Keratinocyte (primary cell): Measurements from ENCODE around the gene SCAMP2. TPM values are rescaled to one million over a fixed set of nuclear protein-coding genes. Genes with fewer than 3 reads are reported as not detected.

ENCODE experiments used
- DNase-seq: peaks from one replicate; pipeline ENCODE4 v3.0.0-alpha.2; 2011; ENCODE audit warnings: low read depth, missing footprints, low spot score
- FAIRE-seq: peaks from 2 replicates; lab custom pipeline; 2011; peaks lifted over from hg19 to GRCh38; lab: Jason Lieb, UNC
- H2AFZ ChIP-seq: 2 replicates; pipeline ENCODE4 v1.6.0; 2012; ENCODE audit warnings: low read length, control low read depth, inconsistent platforms; ENCODE audit not compliant: control insufficient read depth
- H3K27ac ChIP-seq: 2 replicates; pipeline ENCODE4 v1.5.1; 2011; ENCODE audit warnings: low read length; ENCODE audit not compliant: control insufficient read depth, insufficient read depth
- H3K27me3 ChIP-seq: 3 replicates; pipeline ENCODE4 v1.6.0; 2011; ENCODE audit warnings: low read length; ENCODE audit not compliant: control insufficient read depth, insufficient read depth; ENCODE audit errors: extremely low read depth
- H3K36me3 ChIP-seq, 2 experiments: 2 replicates in 1 of 2; 3 replicates in 1 of 2; pipeline ENCODE4 v1.5.1; 2011; ENCODE audit warnings: low read length in 2 of 2, mild to moderate bottlenecking in 1 of 2; ENCODE audit not compliant: control insufficient read depth in 2 of 2, insufficient read depth in 2 of 2; ENCODE audit errors: extremely low read depth in 1 of 2
- H3K4me1 ChIP-seq: 3 replicates; pipeline ENCODE4 v1.5.1; 2011; ENCODE audit warnings: low read length; ENCODE audit not compliant: control insufficient read depth, insufficient read depth; ENCODE audit errors: extremely low read depth
- H3K4me2 ChIP-seq: 3 replicates; pipeline ENCODE4 v1.6.0; 2011; ENCODE audit warnings: low read depth, low read length; ENCODE audit not compliant: control insufficient read depth, insufficient read depth; ENCODE audit errors: extremely low read depth
- H3K4me3 ChIP-seq, 3 experiments: fragments of 200-600 bp in 1 of 3; sonication (generic) in 1 of 3; 2 replicates in 2 of 3; 3 replicates in 1 of 3; pipeline ENCODE4 v1.5.1; 2011 to 2016; ENCODE audit warnings: low read length in 3 of 3, mild to moderate bottlenecking in 3 of 3, control low read depth in 2 of 3, inconsistent platforms in 1 of 3, low read depth in 1 of 3, mixed read lengths in 1 of 3, mixed run types in 1 of 3, moderate library complexity in 1 of 3; ENCODE audit not compliant: control insufficient read depth in 2 of 3, insufficient read depth in 2 of 3; ENCODE audit errors: extremely low read depth in 1 of 3
- H3K79me2 ChIP-seq: 2 replicates; pipeline ENCODE4 v1.6.0; 2012; ENCODE audit warnings: low read length; ENCODE audit not compliant: control insufficient read depth, insufficient read depth
- H3K9ac ChIP-seq: 3 replicates; pipeline ENCODE4 v1.6.0; 2011; ENCODE audit warnings: low read length; ENCODE audit not compliant: control insufficient read depth, insufficient read depth; ENCODE audit errors: extremely low read depth
- H3K9me1 ChIP-seq: 3 replicates; pipeline ENCODE4 v1.6.0; 2011; ENCODE audit warnings: low read length; ENCODE audit not compliant: control insufficient read depth, insufficient read depth; ENCODE audit errors: extremely low read depth
- H3K9me3 ChIP-seq: 2 replicates; pipeline ENCODE4 v1.5.1; 2012; ENCODE audit warnings: low read depth, low read length; ENCODE audit not compliant: control insufficient read depth
- H4K20me1 ChIP-seq: 3 replicates; pipeline ENCODE4 v1.6.0; 2011; ENCODE audit warnings: low read length; ENCODE audit not compliant: control insufficient read depth, insufficient read depth; ENCODE audit errors: extremely low read depth
- EZH2 ChIP-seq: IDR thresholded peaks from one replicate; pipeline ENCODE4 v1.6.1; 2012; ENCODE audit warnings: inconsistent platforms, mild to moderate bottlenecking, low read length, moderate library complexity
- dilution Hi-C: fragments of 300-500 bp; cut with MboI; formaldehyde crosslinking; loops from one replicate; pipeline ENCODE4 v1.7.0; 2020; ENCODE audit warnings: low sequenced_read_pairs; ENCODE audit not compliant: extremely low pct_ligation_motif_present
- polyA plus RNA-seq, 5 experiments: library from polyadenylated mRNA; depleted of rRNA in 3 of 5; stranded (reverse) in 3 of 5; stranded (forward) in 1 of 5; unstranded in 1 of 5; fragments of >200 nt; gene quantifications; 1 replicate in 1 of 5; 2 replicates in 3 of 5; 3 replicates in 1 of 5; pipeline versions ENCODE4 v1.2.1 to v1.2.3, GENCODE V29; 2011 to 2012; ENCODE audit warnings: missing spikeins in 2 of 5, low read depth in 1 of 5, low replicate concordance in 1 of 5
- TF ChIP-seq, protein P1 (sequence below), 3 experiments: IDR thresholded peaks in 1 of 3; conservative IDR thresholded peaks in 1 of 3; optimal IDR thresholded peaks in 1 of 3; 2 replicates in 2 of 3; 3 replicates in 1 of 3; pipeline versions ENCODE3 to v1.5.1; 2011; ENCODE audit warnings: low read length in 3 of 3, mild to moderate bottlenecking in 3 of 3, moderate library complexity in 2 of 3, control low read depth in 1 of 3, inconsistent platforms in 1 of 3; ENCODE audit not compliant: insufficient read depth in 2 of 3; ENCODE audit errors: extremely low read depth in 1 of 3

SCAMP2 gene
- polyA plus RNA-seq, 1 donor (not counting 4 experiments of a cell fraction or from before 2014, with no cell fraction given), result 72.8 TPM

DNA sequence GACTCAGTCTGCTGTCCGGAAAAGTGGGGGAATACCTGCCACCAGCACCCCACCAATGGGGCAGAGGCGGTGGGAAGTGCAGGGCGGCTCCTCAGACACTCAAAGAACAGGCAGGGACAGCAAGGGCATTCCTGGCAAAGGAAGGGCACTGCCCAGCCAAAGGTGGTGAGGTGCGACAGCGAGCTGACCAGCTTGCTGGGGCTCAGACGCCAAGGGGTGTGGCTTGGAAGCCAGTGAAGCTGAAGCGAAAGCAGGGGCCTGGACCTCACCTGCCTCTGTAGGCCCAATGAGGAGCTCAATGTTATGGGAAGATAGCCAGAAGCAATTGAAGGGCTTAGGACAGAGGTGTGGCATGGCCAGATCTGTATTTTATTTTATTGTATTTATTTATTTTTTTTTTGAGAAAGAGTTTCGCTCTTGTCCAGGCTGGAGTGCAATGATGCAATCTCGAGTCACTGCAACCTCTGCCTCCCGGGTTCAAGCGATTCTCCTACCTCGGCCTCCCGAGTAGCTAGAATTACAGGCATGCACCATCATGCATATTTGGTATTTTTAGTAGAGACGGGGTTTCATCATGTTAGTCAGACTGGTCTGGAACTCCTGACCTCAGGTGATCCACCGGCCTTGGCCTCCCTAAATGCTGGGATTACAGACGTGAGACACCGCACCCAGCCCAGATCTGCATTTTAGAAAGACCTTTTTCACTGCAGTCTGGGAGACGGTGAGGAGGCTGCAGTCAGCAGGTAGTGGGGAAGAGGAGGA lies 64.9 kb downstream of the SCAMP2 start:
- Histone ChIP-seq H3K27ac (no peak overlapping the region), H3K36me3 (peaks cover 8 to 10% of the 10 kb centered on the region in 2 experiments), H3K9me3 (no peaks in the 10 kb centered on the region), H4K20me1 (peaks cover 3% of the 10 kb centered on the region), H3K4me1 (peaks cover 7% of the 10 kb centered on the region), H3K9ac (no peak overlapping the region), H3K4me2 (no peak overlapping the region), H3K4me3 (no peak overlapping the region), H3K79me2 (no peaks in the 10 kb centered on the region), H3K27me3 (no peaks in the 10 kb centered on the region), H2AFZ (no peak overlapping the region), H3K9me1 (no peaks in the 10 kb centered on the region)
- DNase-seq, result no peak
- TF ChIP-seq EZH2, result no peak
- dilution Hi-C loops, result no loop called here
- no peak for FAIRE-seq

DNA sequence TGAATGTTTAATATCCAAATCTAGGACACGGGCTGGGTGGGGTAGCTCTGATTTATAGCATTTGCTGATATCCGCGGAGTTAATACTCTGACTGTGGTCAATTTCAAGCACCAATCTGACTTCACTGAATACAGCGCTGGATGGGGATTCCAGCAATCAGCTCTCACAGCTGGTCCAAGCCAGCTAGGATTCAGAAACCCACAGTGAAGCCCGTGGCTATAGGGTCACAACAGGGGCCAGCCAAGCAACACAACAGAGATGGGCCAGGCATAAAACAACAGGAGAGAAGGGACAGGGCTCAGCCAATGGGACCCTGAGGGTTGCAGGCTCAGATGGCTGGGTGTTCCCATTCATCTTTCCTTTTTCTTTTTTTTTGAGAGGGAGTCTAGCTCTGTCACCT lies 65.9 kb downstream of the SCAMP2 start:
- H3K27ac ChIP-seq, result no peak overlapping the region
- no peak for FAIRE-seq
- no peaks in the 10 kb centered on the region for H3K79me2 ChIP-seq
- H3K36me3 ChIP-seq, result peaks cover 10 to 12% of the 10 kb centered on the region in 2 experiments
- no peaks in the 10 kb centered on the region for H3K9me3 ChIP-seq
- no peaks in the 10 kb centered on the region for H3K27me3 ChIP-seq
- TF ChIP-seq, protein P1, sequence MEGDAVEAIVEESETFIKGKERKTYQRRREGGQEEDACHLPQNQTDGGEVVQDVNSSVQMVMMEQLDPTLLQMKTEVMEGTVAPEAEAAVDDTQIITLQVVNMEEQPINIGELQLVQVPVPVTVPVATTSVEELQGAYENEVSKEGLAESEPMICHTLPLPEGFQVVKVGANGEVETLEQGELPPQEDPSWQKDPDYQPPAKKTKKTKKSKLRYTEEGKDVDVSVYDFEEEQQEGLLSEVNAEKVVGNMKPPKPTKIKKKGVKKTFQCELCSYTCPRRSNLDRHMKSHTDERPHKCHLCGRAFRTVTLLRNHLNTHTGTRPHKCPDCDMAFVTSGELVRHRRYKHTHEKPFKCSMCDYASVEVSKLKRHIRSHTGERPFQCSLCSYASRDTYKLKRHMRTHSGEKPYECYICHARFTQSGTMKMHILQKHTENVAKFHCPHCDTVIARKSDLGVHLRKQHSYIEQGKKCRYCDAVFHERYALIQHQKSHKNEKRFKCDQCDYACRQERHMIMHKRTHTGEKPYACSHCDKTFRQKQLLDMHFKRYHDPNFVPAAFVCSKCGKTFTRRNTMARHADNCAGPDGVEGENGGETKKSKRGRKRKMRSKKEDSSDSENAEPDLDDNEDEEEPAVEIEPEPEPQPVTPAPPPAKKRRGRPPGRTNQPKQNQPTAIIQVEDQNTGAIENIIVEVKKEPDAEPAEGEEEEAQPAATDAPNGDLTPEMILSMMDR (optimal IDR thresholded peaks at IDR 0.05 in 1 of 3, IDR thresholded peaks at IDR 0.05 in 1 of 3, conservative IDR thresholded peaks at IDR 0.05 in 1 of 3; ENCODE audit: extremely low read depth in 1 of 3, insufficient read depth in 2 of 3, low read length in 3 of 3), result no peak
- no peak for TF ChIP-seq EZH2
- DNase-seq, result no peak
- H3K4me3 ChIP-seq, result no peak overlapping the region
- H3K9me1 ChIP-seq, result no peaks in the 10 kb centered on the region
- peaks cover 3% of the 10 kb centered on the region for H4K20me1 ChIP-seq
- H3K4me2 ChIP-seq, result no peak overlapping the region
- dilution Hi-C loops, result no loop called here
- no peak overlapping the region for H3K9ac ChIP-seq
- H2AFZ ChIP-seq, result no peak overlapping the region
- peaks cover 7% of the 10 kb centered on the region for H3K4me1 ChIP-seq
